Astrocyte (in vitro differentiated cells and primary cell): Measurements from ENCODE around the gene GLS.

Source experiments
- CTCF ChIP-seq: IDR thresholded peaks from 2 replicates; pipeline ENCODE4 v1.5.1; 2011; ENCODE audit warnings: low read depth, mild to moderate bottlenecking, inconsistent platforms, low read length, moderate library complexity; ENCODE audit not compliant: insufficient read depth
- EZH2 ChIP-seq: IDR thresholded peaks from 2 replicates; pipeline ENCODE4 v1.6.1; 2012; ENCODE audit warnings: mild to moderate bottlenecking, low read length, inconsistent platforms; ENCODE audit not compliant: insufficient read depth

DNA sequence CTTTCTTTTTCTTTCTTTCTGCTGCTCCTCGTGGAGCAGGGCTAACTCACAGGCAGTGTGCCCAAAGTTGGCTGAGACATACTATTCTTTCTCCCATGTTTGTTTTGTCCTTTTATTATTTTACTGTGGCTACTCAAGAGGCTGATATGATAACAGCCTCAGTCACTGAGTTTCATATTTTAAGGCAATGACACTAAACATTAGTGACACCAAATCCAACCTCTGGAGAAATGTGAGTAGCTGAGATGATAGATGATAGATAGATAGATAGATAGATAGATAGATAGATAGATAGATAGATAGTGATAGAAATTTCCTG is 45.8 kb upstream of the GLS start:
- TF ChIP-seq EZH2 (no peak), CTCF (no peak)
